Neuronal stem cell (in vitro differentiated cells): Measurements from ENCODE around the gene C1QTNF9.

Experiments
- DNase-seq: peaks from one replicate; pipeline ENCODE4 v3.0.0-alpha.2; 2013; ENCODE audit warnings: low spot score
- H2AFZ ChIP-seq: one replicate; pipeline ENCODE4 v1.6.1; 2013; ENCODE audit warnings: mild to moderate bottlenecking, low read length, inconsistent platforms
- H2AK5ac ChIP-seq: 2 replicates; pipeline ENCODE4 v1.6.1; 2013; ENCODE audit warnings: low read depth, mild to moderate bottlenecking, inconsistent platforms, low read length, moderate library complexity, mixed read lengths
- H2BK120ac ChIP-seq: 2 replicates; pipeline ENCODE4 v1.6.1; 2013; ENCODE audit warnings: low read depth, mild to moderate bottlenecking, inconsistent platforms, low read length, moderate library complexity, mixed read lengths
- H2BK12ac ChIP-seq: one replicate; pipeline ENCODE4 v1.6.1; 2013; ENCODE audit warnings: low read length, inconsistent platforms
- H2BK15ac ChIP-seq: 2 replicates; pipeline ENCODE4 v1.6.1; 2013; ENCODE audit warnings: mild to moderate bottlenecking, low read length, inconsistent platforms, mixed read lengths
- H2BK5ac ChIP-seq: one replicate; pipeline ENCODE4 v1.6.1; 2013; ENCODE audit warnings: inconsistent platforms, mild to moderate bottlenecking, low read length, moderate library complexity
- H3K14ac ChIP-seq: one replicate; pipeline ENCODE4 v1.6.1; 2013; ENCODE audit warnings: low read length, inconsistent platforms
- H3K18ac ChIP-seq: 2 replicates; pipeline ENCODE4 v1.6.1; 2013; ENCODE audit warnings: low read length, inconsistent platforms
- H3K23ac ChIP-seq: 2 replicates; pipeline ENCODE4 v1.6.1; 2013; ENCODE audit warnings: low read depth, mild to moderate bottlenecking, mixed read lengths, low read length, inconsistent platforms; ENCODE audit not compliant: poor library complexity
- H3K27ac ChIP-seq: replicated peaks from 3 replicates; pipeline ENCODE4 v1.5.1; 2013; ENCODE audit warnings: low read length, inconsistent platforms
- H3K27me3 ChIP-seq, 3 experiments: 2 replicates each; pipeline ENCODE4 v1.6.1; 2013; ENCODE audit warnings: low read length in 3 of 3, mild to moderate bottlenecking in 2 of 3, inconsistent platforms in 1 of 3, low read depth in 1 of 3, mixed read lengths in 1 of 3, moderate library complexity in 1 of 3; ENCODE audit not compliant: control insufficient read depth in 3 of 3, insufficient read depth in 3 of 3
- H3K36me3 ChIP-seq, 2 donors: replicated peaks in 1 of 2; 2 replicates each; pipeline ENCODE4 v1.6.1; 2013; ENCODE audit warnings: low read length in 2 of 2; ENCODE audit not compliant: control insufficient read depth in 2 of 2, insufficient read depth in 2 of 2
- H3K4ac ChIP-seq: 2 replicates; pipeline ENCODE4 v1.6.1; 2013; ENCODE audit warnings: inconsistent platforms, mild to moderate bottlenecking, low read length, moderate library complexity
- H3K4me1 ChIP-seq, 2 donors: 1 replicate in 1 of 2; 2 replicates in 1 of 2; pipeline ENCODE4 v1.6.1; 2013; ENCODE audit warnings: low read length in 2 of 2, low read depth in 1 of 2; ENCODE audit not compliant: control insufficient read depth in 2 of 2, insufficient read depth in 1 of 2
- H3K4me2 ChIP-seq: one replicate; pipeline ENCODE4 v1.6.1; 2013; ENCODE audit warnings: mild to moderate bottlenecking, low read length, inconsistent platforms; ENCODE audit not compliant: insufficient read depth, poor library complexity, severe bottlenecking
- H3K4me3 ChIP-seq, 2 donors: 2 replicates each; pipeline ENCODE4 v1.5.1; 2013; ENCODE audit warnings: low read length in 2 of 2, mild to moderate bottlenecking in 2 of 2, inconsistent platforms in 1 of 2, moderate library complexity in 1 of 2
- H3K79me1 ChIP-seq: one replicate; pipeline ENCODE4 v1.6.1; 2013; ENCODE audit warnings: low read depth, mild to moderate bottlenecking, inconsistent platforms, low read length, moderate library complexity
- H3K9ac ChIP-seq: one replicate; pipeline ENCODE4 v1.6.1; 2013; ENCODE audit warnings: mild to moderate bottlenecking, low read depth, low read length, inconsistent platforms; ENCODE audit not compliant: poor library complexity
- H3K9me3 ChIP-seq, 2 donors: replicated peaks in 1 of 2; 2 replicates each; pipeline versions ENCODE3 to v1.6.1; 2013; ENCODE audit warnings: low read length in 2 of 2, mild to moderate bottlenecking in 2 of 2, inconsistent platforms in 1 of 2, low read depth in 1 of 2, mixed read lengths in 1 of 2, moderate library complexity in 1 of 2; ENCODE audit not compliant: control insufficient read depth in 2 of 2, insufficient read depth in 1 of 2
- H4K8ac ChIP-seq: one replicate; pipeline ENCODE4 v1.6.1; 2013; ENCODE audit warnings: low read depth, mild to moderate bottlenecking, inconsistent platforms, low read length, moderate library complexity
- H4K91ac ChIP-seq: one replicate; pipeline ENCODE4 v1.6.1; 2013; ENCODE audit warnings: low read length, low read depth, mild to moderate bottlenecking, inconsistent platforms; ENCODE audit not compliant: poor library complexity
- WGBS, 2 donors: extraction: QIAGEN DNeasy Blood & Tissue Kit; methylation state at CpG; one replicate each; pipeline ENCODE4 v1.1.7; 2013; ENCODE audit warnings: missing lambda C conversion rate in 2 of 2, mixed read lengths in 1 of 2; ENCODE audit not compliant: insufficient read length in 2 of 2, insufficient replicate concordance in 1 of 2; ENCODE audit errors: extremely low coverage in 2 of 2; 5-methylcytosine and 5-hydroxymethylcytosine counted together

Gene C1QTNF9

GRCh38 chr13:24339937-24340607, 30.7 kb downstream of the C1QTNF9 start:
- Histone ChIP-seq H4K91ac (no peak overlapping the region), H4K8ac (no peak overlapping the region), H2BK120ac (no peak overlapping the region), H2BK12ac (no peak overlapping the region), H3K9ac (no peak overlapping the region), H3K4me2 (no peak overlapping the region), H3K4me3 (no peak overlapping the region), H3K18ac (no peak overlapping the region), H3K23ac (no peak overlapping the region), H3K4ac (no peak overlapping the region), H2BK15ac (no peak overlapping the region), H3K27me3 (no peaks in the 10 kb centered on the region), H3K14ac (peak overlapping the region; percentile 17), H3K9me3 (no peaks in the 10 kb centered on the region), H3K4me1 (no peaks in the 10 kb centered on the region), H3K79me1 (no peaks in the 10 kb centered on the region), H2AFZ (no peak overlapping the region), H2AK5ac (no peak overlapping the region), H3K36me3 (no peaks in the 10 kb centered on the region), H3K27ac (no peak overlapping the region), H2BK5ac (no peak overlapping the region)
- no peak for DNase-seq
- no CpG with 5 or more reads among the region's 35 CpGs for WGBS, 2 donors

DNA sequence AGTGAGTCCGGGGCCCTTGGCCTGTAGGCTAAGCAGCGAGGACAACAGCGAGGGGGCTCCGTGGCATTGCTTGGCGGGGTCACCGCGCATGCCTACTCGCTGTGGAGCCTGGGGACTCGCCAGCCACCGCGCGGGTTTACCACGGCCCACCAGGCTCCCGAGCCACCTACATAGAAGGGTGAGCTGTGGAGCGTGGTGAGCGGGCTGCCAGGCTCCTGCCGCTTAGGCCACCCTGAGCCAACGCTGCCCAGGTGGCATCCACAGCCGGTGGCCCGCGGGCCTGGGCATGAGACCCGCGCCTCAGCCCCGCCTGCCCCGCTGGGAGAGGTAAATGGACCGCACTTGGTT, 31.2 kb downstream of the C1QTNF9 start:
- H2BK15ac ChIP-seq: no peak overlapping the region
- H3K4me2 ChIP-seq: no peak overlapping the region
- no peak overlapping the region for H3K14ac ChIP-seq
- H3K23ac ChIP-seq: peak overlapping the region; percentile 65
- H3K4me1 ChIP-seq: no peaks in the 10 kb centered on the region
- H3K9me3 ChIP-seq: no peaks in the 10 kb centered on the region
- no peak overlapping the region for H3K4ac ChIP-seq
- DNase-seq: no peak
- no peaks in the 10 kb centered on the region for H3K79me1 ChIP-seq
- H2BK5ac ChIP-seq: no peak overlapping the region
- H2AFZ ChIP-seq: no peak overlapping the region
- H4K91ac ChIP-seq: no peak overlapping the region
- H3K4me3 ChIP-seq: no peak overlapping the region
- no peak overlapping the region for H2AK5ac ChIP-seq
- H3K36me3 ChIP-seq: no peaks in the 10 kb centered on the region
- H3K27ac ChIP-seq: no peak overlapping the region
- no CpG with 5 or more reads among the region's 26 CpGs for WGBS, 2 donors
- peak overlapping the region; percentile 60 for H3K9ac ChIP-seq
- H2BK12ac ChIP-seq: no peak overlapping the region
- no peak overlapping the region for H4K8ac ChIP-seq
- no peaks in the 10 kb centered on the region for H3K27me3 ChIP-seq
- H3K18ac ChIP-seq: no peak overlapping the region
- no peak overlapping the region for H2BK120ac ChIP-seq

DNA sequence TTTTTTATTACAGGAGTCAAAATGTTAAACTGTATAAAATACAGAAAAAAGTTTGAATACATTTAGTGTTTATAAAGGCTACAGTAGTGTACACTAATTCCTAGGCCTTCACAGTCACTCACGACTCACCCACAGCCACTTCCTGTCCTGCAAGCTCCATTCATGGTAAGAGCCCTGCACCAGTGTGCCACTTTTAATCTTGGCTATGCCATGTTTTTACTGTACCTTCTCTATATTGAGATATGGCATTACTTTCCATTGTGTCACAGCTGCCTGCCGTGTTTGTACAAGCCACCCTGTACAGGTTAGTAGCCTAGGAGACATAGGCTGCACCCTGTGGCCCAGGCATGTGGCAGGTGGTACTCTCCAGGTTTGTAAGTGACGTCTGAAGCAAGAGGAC, 32.1 kb downstream of the C1QTNF9 start:
- no CpG with 5 or more reads among the region's 3 CpGs for WGBS, 2 donors
- Histone ChIP-seq H2BK12ac (no peak overlapping the region), H2BK15ac (no peak overlapping the region), H3K23ac (no peak overlapping the region), H4K91ac (no peak overlapping the region), H3K18ac (no peak overlapping the region), H4K8ac (no peak overlapping the region), H3K4me3 (peak overlapping the region in 1 of 2 donors; percentile 57), H3K27ac (no peak overlapping the region), H3K4ac (no peak overlapping the region), H3K14ac (no peak overlapping the region), H3K79me1 (no peaks in the 10 kb centered on the region), H2AK5ac (no peak overlapping the region), H2BK5ac (no peak overlapping the region), H3K9me3 (no peaks in the 10 kb centered on the region), H3K36me3 (no peaks in the 10 kb centered on the region), H3K4me2 (no peak overlapping the region), H3K9ac (no peak overlapping the region), H3K27me3 (no peaks in the 10 kb centered on the region), H2AFZ (no peak overlapping the region), H2BK120ac (no peak overlapping the region), H3K4me1 (no peaks in the 10 kb centered on the region)
- no peak for DNase-seq

- Histone ChIP-seq H3K4me1 (no peaks in the 10 kb centered on the region), H3K79me1 (no peaks in the 10 kb centered on the region), H2BK12ac (no peak overlapping the region)
Measured at GRCh38 chr13:24348385-24348784, 39.0 kb downstream of the C1QTNF9 start.

More at GRCh38 chr13:24348385-24348784, 39.0 kb downstream of the C1QTNF9 start:
- H3K4me2 ChIP-seq: no peak overlapping the region
- peak overlapping the region; percentile 58 for H3K18ac ChIP-seq
- H3K23ac ChIP-seq: no peak overlapping the region
- no peak overlapping the region for H2AFZ ChIP-seq
- H4K91ac ChIP-seq: no peak overlapping the region
- peaks cover 0 to 6% (median 0%) of the 10 kb centered on the region in 3 experiments for H3K27me3 ChIP-seq
- H3K27ac ChIP-seq: no peak overlapping the region
- no peak overlapping the region for H2AK5ac ChIP-seq
- H2BK5ac ChIP-seq: no peak overlapping the region
- no CpG with 5 or more reads among the region's 5 CpGs for WGBS, 2 donors
- no peak overlapping the region for H3K14ac ChIP-seq
- no peak overlapping the region for H4K8ac ChIP-seq
- H2BK15ac ChIP-seq: no peak overlapping the region
- no peaks in the 10 kb centered on the region for H3K36me3 ChIP-seq
- no peak for DNase-seq
- H3K9me3 ChIP-seq: no peaks in the 10 kb centered on the region
- H3K4me3 ChIP-seq: no peak overlapping the region
- H3K9ac ChIP-seq: no peak overlapping the region
- no peak overlapping the region for H3K4ac ChIP-seq
- H2BK120ac ChIP-seq: no peak overlapping the region
